Fibroblast of skin of abdomen (primary cell): ENCODE data around the gene SOX15.

ENCODE experiments used
- DNase-seq: peaks from one replicate; pipeline ENCODE4 v3.0.0-alpha.2; 2013

The SOX15 gene

DNA sequence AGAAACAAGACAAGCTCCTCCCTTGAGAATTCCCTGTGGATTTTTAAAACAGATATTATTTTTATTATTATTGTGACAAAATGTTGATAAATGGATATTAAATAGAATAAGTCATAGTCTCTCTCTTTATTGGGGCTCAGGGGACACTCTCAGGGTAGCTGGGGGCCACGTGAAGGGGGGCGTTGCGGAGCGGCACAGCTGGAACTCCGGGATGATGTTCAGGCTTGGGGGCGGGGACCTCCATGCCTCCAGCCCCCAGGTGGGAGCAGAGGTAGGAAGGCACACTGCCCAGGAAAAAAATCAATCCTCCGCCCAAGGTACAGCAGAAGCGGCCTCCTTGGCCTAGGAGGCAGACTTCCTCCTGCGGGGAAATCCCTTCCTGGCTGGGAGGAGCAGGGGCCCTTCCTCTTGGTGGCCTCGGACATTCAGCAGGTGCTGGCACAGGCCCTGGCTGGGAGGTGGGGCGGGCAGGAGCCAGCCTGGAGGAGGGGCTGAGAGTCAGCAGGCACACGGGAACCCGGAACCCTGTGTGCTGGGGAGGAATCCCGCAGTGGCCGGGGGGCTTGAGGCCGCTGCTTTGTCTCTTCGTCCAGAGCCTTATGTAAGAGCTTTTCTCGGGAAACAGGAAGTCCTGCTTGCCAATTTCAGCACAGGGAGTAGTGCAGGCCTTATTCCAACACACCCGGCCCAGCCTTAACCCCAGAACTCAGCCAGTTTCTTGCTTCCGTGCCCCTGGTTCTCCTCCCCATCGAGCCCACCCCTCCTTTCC is 31.9 kb downstream of the SOX15 start:
- DNase-seq = no peak

GRCh38 chr17:7557147-7557764 is 32.6 kb downstream of the SOX15 start:
- DNase-seq = no peak

- DNase-seq = no peak
These were observed 33.3 kb downstream of the SOX15 start for GRCh38 chr17:7556627-7557026.

GRCh38 chr17:7555320-7555948 is 34.5 kb downstream of the SOX15 start:
- no peak for DNase-seq

GRCh38 chr17:7553356-7553755 is 36.5 kb downstream of the SOX15 start:
- no peak for DNase-seq

DNA sequence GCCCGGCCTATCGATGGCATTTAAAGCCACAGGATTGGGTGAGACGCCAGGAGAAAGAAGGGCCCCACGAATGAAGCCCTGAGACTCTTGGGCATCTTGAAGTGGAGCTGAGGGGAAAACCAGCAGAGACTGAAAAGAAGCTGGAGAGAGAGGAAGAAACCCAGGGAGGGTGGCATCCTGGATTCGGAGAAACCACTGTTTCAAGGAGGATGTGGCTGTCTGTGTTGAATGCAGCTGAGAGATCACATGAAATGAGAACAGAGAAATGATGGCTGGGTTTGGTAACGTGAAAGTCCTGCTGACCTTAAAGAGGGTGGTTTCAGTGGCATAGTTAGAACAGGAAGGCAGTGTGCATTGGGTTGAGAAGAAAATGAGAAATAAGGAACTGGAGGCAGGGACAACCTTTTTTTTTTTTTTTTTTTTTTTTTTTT is 37.3 kb downstream of the SOX15 start:
- DNase-seq = no peak

GRCh38 chr17:7551396-7551795 is 38.5 kb downstream of the SOX15 start:
- no peak for DNase-seq

DNA sequence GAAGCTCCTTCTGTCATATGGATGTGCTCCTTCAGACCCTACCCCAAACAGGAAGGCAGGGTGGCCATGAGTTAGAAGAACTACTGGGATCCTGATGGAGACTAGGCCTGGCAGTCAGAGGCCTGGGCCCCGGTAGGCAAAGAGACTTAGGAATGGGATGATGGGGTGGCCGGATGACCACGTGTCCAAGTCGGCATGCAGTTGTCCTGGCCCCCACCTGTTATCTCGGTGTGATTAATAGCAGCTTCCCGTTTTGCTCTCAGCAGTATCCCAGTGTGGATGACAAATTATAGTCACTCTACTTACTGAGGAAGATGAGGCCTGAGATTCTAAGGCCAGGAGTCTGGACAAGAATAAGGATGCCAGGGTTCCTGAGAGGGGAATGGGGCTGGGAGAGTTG is 39.5 kb downstream of the SOX15 start:
- DNase-seq = no peak

DNA sequence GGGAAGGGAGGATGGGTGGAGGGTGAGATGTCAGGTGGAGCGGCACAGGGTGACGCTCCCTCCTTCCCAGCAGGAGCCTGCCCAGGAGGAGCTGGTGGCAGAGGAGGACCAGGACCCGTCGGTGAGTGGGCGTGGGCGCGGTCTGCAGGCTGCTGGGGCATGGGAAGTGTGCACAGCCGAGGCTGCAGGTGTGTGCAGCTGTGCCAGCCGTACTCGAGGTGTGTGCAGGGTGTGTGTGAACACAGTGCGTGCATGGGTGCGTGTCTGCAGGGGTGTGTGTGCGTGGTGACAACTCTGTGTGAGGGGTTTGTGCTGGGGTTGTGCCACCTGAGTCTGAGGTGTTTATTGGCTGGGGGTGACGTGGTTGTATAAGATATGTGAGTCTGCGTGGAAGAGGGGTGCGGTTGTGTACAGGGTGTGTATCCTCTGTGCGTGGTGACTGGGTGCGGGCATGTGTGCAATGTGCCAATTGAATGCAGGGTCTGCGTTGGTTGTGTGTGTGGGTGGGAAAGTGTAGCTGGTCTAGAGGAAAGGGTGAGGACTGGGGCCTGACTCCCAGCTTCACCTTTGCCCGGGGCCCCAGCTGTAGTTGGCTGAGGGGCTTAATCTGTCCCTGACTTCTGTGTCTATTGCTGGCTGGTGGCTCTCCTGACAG is 40.4 kb downstream of the SOX15 start:
- DNase-seq = no peak

- DNase-seq = peak; percentile 29
These were observed 41.1 kb downstream of the SOX15 start, which contains the start of gene TNFSF12 for GRCh38 chr17:7548585-7549400. TSS of gene TNFSF12 (plus strand) at chr17:7549058. CDS start at chr17:7549154, 96 bp downstream.

- no peak for DNase-seq
These were observed 45.0 kb downstream of the SOX15 start for GRCh38 chr17:7544911-7545310.

- no peak for DNase-seq
These were observed 48.7 kb downstream of the SOX15 start for GRCh38 chr17:7541074-7541621.

DNA sequence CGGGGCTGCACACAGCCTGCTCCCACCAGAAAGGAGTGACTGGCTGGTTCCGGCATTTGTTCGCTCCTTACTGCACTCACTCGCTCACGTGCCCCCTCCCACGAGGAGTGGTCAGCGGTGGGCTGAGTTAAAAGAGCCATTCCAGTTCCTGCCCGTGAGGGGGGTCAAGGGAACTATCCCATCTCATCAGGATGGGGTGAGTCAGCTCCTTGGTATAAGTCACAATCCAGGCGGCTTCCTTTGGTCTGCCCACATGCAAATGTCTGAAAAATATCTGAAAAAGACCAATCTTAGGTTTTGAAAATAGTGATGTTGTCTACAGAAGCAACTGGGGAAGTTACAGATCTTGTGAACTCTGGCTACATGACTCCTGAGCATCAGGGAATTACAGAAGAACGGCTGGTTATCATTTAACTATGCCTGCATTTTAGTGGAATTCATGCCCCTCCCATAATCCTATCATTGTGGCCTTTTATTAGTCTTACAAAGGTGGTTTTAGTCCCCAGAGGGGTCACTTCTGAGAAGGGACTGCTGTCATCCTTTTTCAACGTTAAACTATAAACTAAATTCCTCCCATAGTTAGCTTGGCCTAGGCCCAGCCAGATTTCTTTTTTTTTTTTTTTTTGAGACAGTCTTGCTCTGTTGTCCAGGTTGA is 50.9 kb downstream of the SOX15 start:
- DNase-seq = peak; percentile 16
